HepG2 (cell line): ENCODE results near the gene MFSD6. TPM values are rescaled to one million over a fixed set of nuclear protein-coding genes. Genes with fewer than 3 reads are reported as not detected.

Source experiments
- ATAC-seq: fragments of 200-7000 bp; cut with Tn5 transposase; 3 replicates; pipeline ENCODE4 v1.9.1; 2020; ENCODE audit warnings: mild to moderate bottlenecking, moderate library complexity
- BruUV-seq: library from RNA; stranded (reverse); fragments of 400-500 nt; replicated peaks from 2 replicates; lab custom pipeline; 2021; lab: Mats Ljungman, UMichigan
- CTCF ChIA-PET: fragments of 300-600 bp; formaldehyde crosslinking; extraction: SDS; loops from one replicate; lab custom pipeline; 2021; ENCODE audit warnings: low total read pairs, inconsistent platforms, low intra/inter-chr PET ratio; lab: Yijun Ruan, JAX
- POLR2A ChIA-PET: fragments of 350-600 bp; sonication (Branson Sonifier 250); formaldehyde crosslinking; loops from one replicate; lab custom pipeline; 2020; ENCODE audit warnings: antibody characterized with exemption, inconsistent platforms; lab: Yijun Ruan, JAX
- DNase-seq: peaks from one replicate; pipeline ENCODE4 v3.0.0-alpha.2; 2015; ENCODE audit warnings: low spot score
- FAIRE-seq: peaks from 3 replicates; lab custom pipeline; 2011; peaks lifted over from hg19 to GRCh38; lab: Jason Lieb, UNC
- H2AFZ ChIP-seq: one replicate; pipeline ENCODE4 v1.6.1; 2011; ENCODE audit warnings: low read length, inconsistent platforms
- H3K27ac ChIP-seq: fragments of 300-600 bp; 3 replicates; pipeline ENCODE4 v1.8.0; 2011; ENCODE audit warnings: mixed run types, mild to moderate bottlenecking, mixed read lengths, low read length, inconsistent platforms; ENCODE audit not compliant: insufficient read depth; ENCODE audit errors: extremely low read length
- H3K27me3 ChIP-seq, 2 experiments: fragments of 200-600 bp in 1 of 2; 2 replicates in 1 of 2; 3 replicates in 1 of 2; pipeline versions ENCODE4 v1.6.0 to v1.8.0; 2011; ENCODE audit warnings: low read length in 2 of 2, mild to moderate bottlenecking in 2 of 2, moderate library complexity in 2 of 2, inconsistent platforms in 1 of 2; ENCODE audit not compliant: insufficient read depth in 2 of 2, control insufficient read depth in 1 of 2
- H3K36me3 ChIP-seq, 2 experiments: fragments of 200-600 bp in 1 of 2; replicated peaks in 1 of 2; 2 replicates in 1 of 2; 3 replicates in 1 of 2; pipeline versions ENCODE4 v1.5.1 to v1.8.0; 2011; ENCODE audit warnings: low read length in 2 of 2, inconsistent platforms in 1 of 2; ENCODE audit not compliant: insufficient read depth in 2 of 2, control insufficient read depth in 1 of 2
- H3K4me1 ChIP-seq: 2 replicates; pipeline ENCODE4 v1.5.1; 2012; ENCODE audit warnings: low read length, inconsistent platforms; ENCODE audit not compliant: insufficient read depth
- H3K4me2 ChIP-seq: 2 replicates; pipeline ENCODE4 v1.6.0; 2011; ENCODE audit warnings: low read depth, low read length, inconsistent platforms
- H3K4me3 ChIP-seq, 3 experiments: fragments of 200-600 bp in 1 of 3; sonication (generic), shearing (Covaris generic) in 1 of 3; replicated peaks in 1 of 3; 2 replicates each; pipeline ENCODE4 v1.5.1; 2011 to 2016; ENCODE audit warnings: low read length in 3 of 3, inconsistent platforms in 2 of 3, low read depth in 2 of 3, mild to moderate bottlenecking in 2 of 3, control low read depth in 1 of 3, mixed read lengths in 1 of 3; ENCODE audit not compliant: insufficient read depth in 1 of 3
- H3K79me2 ChIP-seq: one replicate; pipeline ENCODE4 v1.6.1; 2011; ENCODE audit warnings: low read length, inconsistent platforms; ENCODE audit not compliant: insufficient read depth
- H3K9ac ChIP-seq: 2 replicates; pipeline ENCODE4 v1.6.0; 2011; ENCODE audit warnings: mild to moderate bottlenecking, low read depth, low read length, inconsistent platforms; ENCODE audit not compliant: insufficient read depth
- H3K9me3 ChIP-seq: 2 replicates; pipeline ENCODE4 v1.5.1; 2012; ENCODE audit warnings: mild to moderate bottlenecking, low read length
- H4K20me1 ChIP-seq: 2 replicates; pipeline ENCODE4 v1.6.0; 2011; ENCODE audit warnings: inconsistent platforms, mild to moderate bottlenecking, low read length, moderate library complexity; ENCODE audit not compliant: insufficient read depth
- ELF1 ChIP-seq: sonication (generic); formaldehyde crosslinking; IDR thresholded peaks from 2 replicates; pipeline ENCODE4 v1.4.0; 2020; ENCODE audit warnings: missing genetic modification reagents
- MAFG ChIP-seq: sonication (generic); formaldehyde crosslinking; IDR thresholded peaks from 2 replicates; pipeline ENCODE4 v1.5.1; 2020; ENCODE audit warnings: mild to moderate bottlenecking, missing genetic modification reagents
- MYNN ChIP-seq: sonication (generic); formaldehyde crosslinking; IDR thresholded peaks from 2 replicates; pipeline ENCODE4 v1.4.0; 2020; ENCODE audit warnings: mild to moderate bottlenecking, low read depth, missing genetic modification reagents
- NFYB ChIP-seq: sonication (generic); formaldehyde crosslinking; IDR thresholded peaks from 2 replicates; pipeline ENCODE4 v1.4.0; 2020; ENCODE audit warnings: missing genetic modification reagents
- PBX3 ChIP-seq: sonication (generic); formaldehyde crosslinking; IDR thresholded peaks from 2 replicates; pipeline ENCODE4 v1.8.1; 2023; ENCODE audit warnings: missing genetic modification reagents, inconsistent platforms, borderline replicate concordance
- SNRNP70 ChIP-seq: fragments of 200-400 bp; formaldehyde crosslinking; IDR thresholded peaks from 2 replicates; pipeline ENCODE4 v1.6.1; 2017; ENCODE audit warnings: mild to moderate bottlenecking, low read depth, low read length, moderate library complexity
- TRAFD1 ChIP-seq: sonication (generic); formaldehyde crosslinking; IDR thresholded peaks from 2 replicates; pipeline ENCODE4 v1.5.1; 2020; ENCODE audit warnings: missing genetic modification reagents, mild to moderate bottlenecking, borderline replicate concordance
- ZBTB40 ChIP-seq, 2 experiments: fragments of 450-650 bp in 1 of 2; sonication (generic) in 1 of 2; formaldehyde crosslinking in 1 of 2; IDR thresholded peaks; 2 replicates each; pipeline versions ENCODE4 v1.6.1 to v1.8.0; 2016 to 2022; ENCODE audit warnings: antibody characterized with exemption in 1 of 2, mild to moderate bottlenecking in 1 of 2, missing genetic modification reagents in 1 of 2
- ZNF101 ChIP-seq: sonication (generic); formaldehyde crosslinking; IDR thresholded peaks from 2 replicates; pipeline ENCODE4 v1.4.0; 2020; ENCODE audit warnings: mild to moderate bottlenecking, low read depth, missing genetic modification reagents, borderline replicate concordance
- ZNF17 ChIP-seq: sonication (generic); formaldehyde crosslinking; IDR thresholded peaks from 2 replicates; pipeline ENCODE4 v1.5.0; 2020; ENCODE audit warnings: mild to moderate bottlenecking, missing genetic modification reagents
- ZNF7 ChIP-seq: IDR thresholded peaks from 2 replicates; pipeline ENCODE4 v1.6.1; 2016; ENCODE audit warnings: missing biosample characterization, missing genetic modification reagents
- ZSCAN25 ChIP-seq: sonication (generic); formaldehyde crosslinking; IDR thresholded peaks from 2 replicates; pipeline ENCODE4 v1.8.0; 2022; ENCODE audit warnings: mild to moderate bottlenecking, missing genetic modification reagents
- WGBS: methylation state at CpG from one replicate; pipeline ENCODE4 v1.1.6; 2017; ENCODE audit warnings: low lambda C conversion rate; 5-methylcytosine and 5-hydroxymethylcytosine counted together
- in situ Hi-C: cut with HindIII; loops from 2 replicates; pipeline ENCODE4 v1.10.0; 2017; ENCODE audit warnings: low pct_unique_long_range_greater_than_20kb; ENCODE audit not compliant: extremely low pct_ligation_motif_present
- intact Hi-C: fragments of 100-400 bp; cut with micrococcal nuclease; formaldehyde crosslinking; loops from one replicate; pipeline ENCODE4 v1.10.0; 2022; ENCODE audit not compliant: unreplicated experiment
- polyA plus RNA-seq, 8 experiments: library from polyadenylated mRNA; depleted of rRNA in 3 of 8; stranded (reverse) in 7 of 8; unstranded in 1 of 8; fragments of >200 nt; fragmentation: Illumina TruSeq in 4 of 8; extraction: Trizol in 4 of 8; gene quantifications; 2 replicates each; pipeline versions ENCODE4 v1.2.1 to v1.2.3, GENCODE V29; 2011 to 2016; ENCODE audit warnings: low read depth in 4 of 8, missing spikeins in 1 of 8, mixed read lengths in 1 of 8; ENCODE audit not compliant: insufficient read depth in 1 of 8
- total RNA-seq, 5 experiments: library from RNA; depleted of rRNA; stranded (reverse); fragments of >200 nt; fragmentation: Illumina TruSeq; extraction: Trizol; gene quantifications; 2 replicates each; pipeline ENCODE4 v1.2.3, GENCODE V29; 2016; ENCODE audit warnings: low read depth in 1 of 5

Gene MFSD6
- total and polyA plus RNA-seq, 2 of the 13 experiments (the other 11 are each of a cell fraction or from before 2014, with no cell fraction given) = 0.92 to 1.4 TPM

- BruUV-seq = no TSS peak
- H3K27ac ChIP-seq = no peak overlapping the region
- in situ Hi-C loops (no loop called here), intact Hi-C loops (loop anchor here (10.0 kb wide), 1 partner anchor 1942 kb away; no protein-coding TSS in a partner anchor)
- WGBS = 44% methylated on average over 5 of the region's 5 CpGs
- no peak overlapping the region for H3K4me2 ChIP-seq
- POLR2A ChIA-PET = no interaction called here
- no peaks in the 10 kb centered on the region; a peak in 1 of 5 replicates for H3K27me3 ChIP-seq
- no peak overlapping the region for H3K4me3 ChIP-seq
- FAIRE-seq = no peak
- H3K79me2 ChIP-seq = no peaks in the 10 kb centered on the region
- H3K4me1 ChIP-seq = 0 out of 2 replicates have a peak, but pooled peaks cover 5% of the 10 kb centered on the region
- no peak overlapping the region for H2AFZ ChIP-seq
- H4K20me1 ChIP-seq = no peaks in the 10 kb centered on the region
- no peak for DNase-seq
- H3K36me3 ChIP-seq = no peaks in the 10 kb centered on the region
- no peak for ATAC-seq
- CTCF ChIA-PET = no interaction called here
- no peaks in the 10 kb centered on the region for H3K9me3 ChIP-seq
- H3K9ac ChIP-seq = no peak overlapping the region
- TF ChIP-seq TRAFD1 (CRISPR knock-in tag) (no peak), ZSCAN25 (CRISPR knock-in tag) (no peak), ZNF7 (CRISPR knock-in tag) (no peak), ELF1 (no peak), ZBTB40 (IDR thresholded peaks at IDR 0.05) (no peak), ZBTB40 (CRISPR knock-in tag; IDR thresholded peaks at IDR 0.05) (no peak), MYNN (CRISPR knock-in tag) (no peak), PBX3 (no peak), ZNF101 (CRISPR knock-in tag) (no peak), SNRNP70 (no peak), MAFG (CRISPR knock-in tag) (no peak), ZNF17 (CRISPR knock-in tag) (no peak), NFYB (CRISPR knock-in tag) (no peak)
Measured at GRCh38 chr2:190432567-190433231, 24.5 kb downstream of the MFSD6 start.
